Measurements from ENCODE around the gene PAPSS2.
"Not testable (repeated sequence)": the region's sequence is repeated elsewhere in the genome, so short reads cannot be mapped to it uniquely, and the experiment has no call there.

Gene PAPSS2

GRCh38 chr10:87706731-87707130, 47.1 kb downstream of the PAPSS2 start:
- no peak for DNase-seq (ENCODE audit: low read depth)

GRCh38 chr10:87707254-87707653, 47.6 kb downstream of the PAPSS2 start:
- DNase-seq (ENCODE audit: low read depth) = no peak

GRCh38 chr10:87712913-87713616, 53.4 kb downstream of the PAPSS2 start:
- DNase-seq (ENCODE audit: low read depth) = no peak

- DNase-seq (ENCODE audit: low read depth) = no peak
Measured at GRCh38 chr10:87713707-87714106, 54.0 kb downstream of the PAPSS2 start.

GRCh38 chr10:87715552-87716347, 56.1 kb downstream of the PAPSS2 start:
- no peak for DNase-seq (ENCODE audit: low read depth)

- no peak for DNase-seq (ENCODE audit: low read depth)
Measured at GRCh38 chr10:87716348-87716670, 56.6 kb downstream of the PAPSS2 start.

- DNase-seq (ENCODE audit: low read depth) = no peak
Measured at GRCh38 chr10:87720665-87721064, 61.0 kb downstream of the PAPSS2 start.

GRCh38 chr10:87721781-87722180, 62.1 kb downstream of the PAPSS2 start:
- no peak for DNase-seq (ENCODE audit: low read depth)

- no peak for DNase-seq (ENCODE audit: low read depth)
Measured at GRCh38 chr10:87722716-87723115, 63.0 kb downstream of the PAPSS2 start.

GRCh38 chr10:87723500-87723899, 63.8 kb downstream of the PAPSS2 start:
- DNase-seq (ENCODE audit: low read depth) = no peak

GRCh38 chr10:87724789-87725188, 65.1 kb downstream of the PAPSS2 start:
- DNase-seq (ENCODE audit: low read depth) = no peak

GRCh38 chr10:87729940-87730339, 70.3 kb downstream of the PAPSS2 start:
- no peak for DNase-seq (ENCODE audit: low read depth)

GRCh38 chr10:87733081-87733480, 73.4 kb downstream of the PAPSS2 start:
- no peak for DNase-seq (ENCODE audit: low read depth)

- DNase-seq (ENCODE audit: low read depth) = no peak
Measured at GRCh38 chr10:87734987-87735827, 75.5 kb downstream of the PAPSS2 start.

- not testable (repeated sequence) for DNase-seq (ENCODE audit: low read depth)
Measured at GRCh38 chr10:87738253-87738652, 78.6 kb downstream of the PAPSS2 start.

- no peak for DNase-seq (ENCODE audit: low read depth)
Measured at GRCh38 chr10:87739703-87740102, 80.0 kb downstream of the PAPSS2 start.

- DNase-seq (ENCODE audit: low read depth) = no peak
Measured at GRCh38 chr10:87740254-87740655, 80.6 kb downstream of the PAPSS2 start.

GRCh38 chr10:87742992-87743610, 83.4 kb downstream of the PAPSS2 start:
- not testable (repeated sequence) for DNase-seq (ENCODE audit: low read depth)

- no peak for DNase-seq (ENCODE audit: low read depth)
Measured at GRCh38 chr10:87744606-87745005, 84.9 kb downstream of the PAPSS2 start.

GRCh38 chr10:87746911-87747310, 87.2 kb downstream of the PAPSS2 start:
- DNase-seq (ENCODE audit: low read depth) = no peak

GRCh38 chr10:87748244-87748643, 88.6 kb downstream of the PAPSS2 start:
- DNase-seq (ENCODE audit: low read depth) = not testable (repeated sequence)

- no peak for DNase-seq (ENCODE audit: low read depth)
Measured at GRCh38 chr10:87750001-87750671, 90.5 kb downstream of the PAPSS2 start.

All from stimulated activated CD8-positive, alpha-beta memory T cell treated with anti-CD3 and anti-CD28 coated beads, Interleukin-12 subunit alpha, Interleukin-12 subunit beta, amount 100 ng/mL, for 4 hours (primary cell).